H9 (cell line): ENCODE results near the gene SCAND1. TPM values are rescaled to one million over a fixed set of nuclear protein-coding genes. Genes with fewer than 3 reads are reported as not detected.

Experiments
- DNase-seq: peaks from one replicate; pipeline ENCODE4 v3.0.0-alpha.2; 2017
- H2AFZ ChIP-seq: one replicate; pipeline ENCODE4 v1.6.1; 2013; ENCODE audit warnings: mild to moderate bottlenecking, low read length, control low read depth, moderate library complexity
- H2AK5ac ChIP-seq: 2 replicates; pipeline ENCODE4 v1.6.1; 2013; ENCODE audit warnings: low read length, control low read depth, mixed read lengths; ENCODE audit not compliant: insufficient read length
- H2BK120ac ChIP-seq: one replicate; pipeline ENCODE4 v1.6.1; 2013; ENCODE audit warnings: low read depth, mild to moderate bottlenecking, low read length, control low read depth, inconsistent platforms; ENCODE audit not compliant: poor library complexity, severe bottlenecking
- H2BK12ac ChIP-seq: 2 replicates; pipeline ENCODE4 v1.6.1; 2013; ENCODE audit warnings: low read length, control low read depth, mixed read lengths, low read depth; ENCODE audit not compliant: insufficient read length
- H2BK15ac ChIP-seq: 2 replicates; pipeline ENCODE4 v1.6.1; 2013; ENCODE audit warnings: low read depth, low read length, control low read depth
- H2BK20ac ChIP-seq: one replicate; pipeline ENCODE4 v1.6.1; 2013; ENCODE audit warnings: low read depth, mild to moderate bottlenecking, low read length, control low read depth, inconsistent platforms; ENCODE audit not compliant: poor library complexity, severe bottlenecking
- H2BK5ac ChIP-seq: 2 replicates; pipeline ENCODE4 v1.6.1; 2013; ENCODE audit warnings: low read length, control low read depth, mixed read lengths; ENCODE audit not compliant: insufficient read length
- H3K14ac ChIP-seq: 2 replicates; pipeline ENCODE4 v1.6.1; 2013; ENCODE audit warnings: low read length, control low read depth; ENCODE audit not compliant: insufficient read depth
- H3K18ac ChIP-seq: 2 replicates; pipeline ENCODE4 v1.6.1; 2013; ENCODE audit warnings: low read depth, mild to moderate bottlenecking, mixed read lengths, low read length, control low read depth; ENCODE audit not compliant: insufficient read length
- H3K23ac ChIP-seq: 2 replicates; pipeline ENCODE4 v1.6.1; 2013; ENCODE audit warnings: low read length, control low read depth, mixed read lengths, low read depth; ENCODE audit not compliant: insufficient read length
- H3K23me2 ChIP-seq: 2 replicates; pipeline ENCODE4 v1.6.1; 2013; ENCODE audit warnings: low read depth, mild to moderate bottlenecking, mixed read lengths, low read length, control low read depth; ENCODE audit not compliant: insufficient read length, poor library complexity, severe bottlenecking
- H3K27ac ChIP-seq: 2 replicates; pipeline ENCODE4 v1.5.1; 2013; ENCODE audit warnings: low read length, control low read depth, mixed read lengths, low read depth; ENCODE audit not compliant: insufficient read length
- H3K27me3 ChIP-seq: 2 replicates; pipeline ENCODE4 v1.6.1; 2013; ENCODE audit warnings: low read length, control low read depth, inconsistent platforms; ENCODE audit not compliant: insufficient read depth
- H3K4ac ChIP-seq: 2 replicates; pipeline ENCODE4 v1.6.1; 2013; ENCODE audit warnings: low read depth, mild to moderate bottlenecking, control low read depth, inconsistent platforms, low read length, moderate library complexity
- H3K4me1 ChIP-seq: 2 replicates; pipeline ENCODE4 v1.6.1; 2013; ENCODE audit warnings: low read length, control low read depth, inconsistent platforms; ENCODE audit not compliant: insufficient read depth
- H3K4me2 ChIP-seq: 2 replicates; pipeline ENCODE4 v1.6.1; 2013; ENCODE audit warnings: low read length, control low read depth, mixed read lengths; ENCODE audit not compliant: insufficient read length, insufficient read depth
- H3K56ac ChIP-seq: 2 replicates; pipeline ENCODE4 v1.6.1; 2013; ENCODE audit warnings: low read depth, mild to moderate bottlenecking, mixed read lengths, low read length, control low read depth; ENCODE audit not compliant: insufficient read length
- H3K79me1 ChIP-seq: 2 replicates; pipeline ENCODE4 v1.6.1; 2013; ENCODE audit warnings: low read depth, mild to moderate bottlenecking, moderate library complexity, low read length, control low read depth, inconsistent platforms; ENCODE audit not compliant: insufficient read depth, poor library complexity, severe bottlenecking
- H3K79me2 ChIP-seq: 2 replicates; pipeline ENCODE4 v1.6.1; 2013; ENCODE audit warnings: low read length, control low read depth, inconsistent platforms; ENCODE audit not compliant: insufficient read depth
- H3K9ac ChIP-seq: 2 replicates; pipeline ENCODE4 v1.6.1; 2013; ENCODE audit warnings: low read length, control low read depth, mixed read lengths; ENCODE audit not compliant: insufficient read length; ENCODE audit errors: extremely low read depth
- H3K9me3 ChIP-seq: one replicate; pipeline ENCODE4 v1.6.1; 2013; ENCODE audit warnings: low read depth, low read length, inconsistent platforms; ENCODE audit not compliant: control insufficient read depth
- H3T11ph ChIP-seq: one replicate; pipeline ENCODE4 v1.6.1; 2013; ENCODE audit warnings: mild to moderate bottlenecking, low read length, control low read depth, inconsistent platforms
- H4K20me1 ChIP-seq: one replicate; pipeline ENCODE4 v1.6.1; 2013; ENCODE audit not compliant: control insufficient read depth, insufficient read length, insufficient read depth
- H4K5ac ChIP-seq: 2 replicates; pipeline ENCODE4 v1.6.1; 2013; ENCODE audit warnings: low read depth, mild to moderate bottlenecking, mixed read lengths, low read length, control low read depth; ENCODE audit not compliant: insufficient read length
- H4K8ac ChIP-seq: replicated peaks from 2 replicates; pipeline ENCODE4 v1.6.1; 2013; ENCODE audit warnings: low read length, control low read depth, mixed read lengths, low read depth; ENCODE audit not compliant: insufficient read length
- H4K91ac ChIP-seq: 2 replicates; pipeline ENCODE4 v1.6.1; 2013; ENCODE audit warnings: low read depth, mild to moderate bottlenecking, moderate library complexity, mixed read lengths, low read length, control low read depth; ENCODE audit not compliant: insufficient read length
- H3K27ac Mint-ChIP-seq, 3 experiments: 2 replicates in 2 of 3; 3 replicates in 1 of 3; pipeline ENCODE4 v1.8.0; 2020 to 2021; ENCODE audit warnings: mixed read lengths in 3 of 3, mild to moderate bottlenecking in 1 of 3, moderate library complexity in 1 of 3
- H3K27me3 Mint-ChIP-seq: 2 replicates; pipeline ENCODE4 v1.8.0; 2021; ENCODE audit warnings: low read depth, mild to moderate bottlenecking, moderate library complexity, mixed read lengths
- H3K36me3 Mint-ChIP-seq, 3 experiments: 2 replicates in 2 of 3; 3 replicates in 1 of 3; pipeline ENCODE4 v1.8.0; 2020 to 2021; ENCODE audit warnings: low read depth in 3 of 3, mixed read lengths in 3 of 3; ENCODE audit not compliant: insufficient read depth in 1 of 3
- H3K4me1 Mint-ChIP-seq, 2 experiments: 2 replicates each; pipeline ENCODE4 v1.8.0; 2020; ENCODE audit warnings: mixed read lengths in 2 of 2
- H3K4me3 Mint-ChIP-seq, 2 experiments: 2 replicates in 1 of 2; 3 replicates in 1 of 2; pipeline ENCODE4 v1.8.0; 2020 to 2021; ENCODE audit warnings: mild to moderate bottlenecking in 2 of 2, mixed read lengths in 2 of 2, moderate library complexity in 1 of 2
- H3K9me3 Mint-ChIP-seq, 2 experiments: 2 replicates in 1 of 2; 3 replicates in 1 of 2; pipeline ENCODE4 v1.8.0; 2020; ENCODE audit warnings: mild to moderate bottlenecking in 2 of 2, mixed read lengths in 2 of 2, moderate library complexity in 1 of 2
- CTCF ChIP-seq: fragments of 200-600 bp; sonication (generic); conservative IDR thresholded peaks from 3 replicates; pipeline ENCODE4 v1.8.0; 2021; ENCODE audit warnings: antibody characterized with exemption, mild to moderate bottlenecking
- WGBS: extraction: QIAGEN DNeasy Blood & Tissue Kit; methylation state at CpG from one replicate; pipeline ENCODE4 v1.1.7; 2013; ENCODE audit warnings: missing lambda C conversion rate, low lambda C conversion rate, mixed read lengths; ENCODE audit not compliant: insufficient read length; ENCODE audit errors: extremely low coverage; 5-methylcytosine and 5-hydroxymethylcytosine counted together
- total RNA-seq: library from RNA; stranded (reverse); gene quantifications from 2 replicates; pipeline ENCODE4 v1.2.1, GENCODE V29; 2021

Gene SCAND1
- total RNA-seq, 1 experiment from 2014 or later: 59.1 TPM

DNA sequence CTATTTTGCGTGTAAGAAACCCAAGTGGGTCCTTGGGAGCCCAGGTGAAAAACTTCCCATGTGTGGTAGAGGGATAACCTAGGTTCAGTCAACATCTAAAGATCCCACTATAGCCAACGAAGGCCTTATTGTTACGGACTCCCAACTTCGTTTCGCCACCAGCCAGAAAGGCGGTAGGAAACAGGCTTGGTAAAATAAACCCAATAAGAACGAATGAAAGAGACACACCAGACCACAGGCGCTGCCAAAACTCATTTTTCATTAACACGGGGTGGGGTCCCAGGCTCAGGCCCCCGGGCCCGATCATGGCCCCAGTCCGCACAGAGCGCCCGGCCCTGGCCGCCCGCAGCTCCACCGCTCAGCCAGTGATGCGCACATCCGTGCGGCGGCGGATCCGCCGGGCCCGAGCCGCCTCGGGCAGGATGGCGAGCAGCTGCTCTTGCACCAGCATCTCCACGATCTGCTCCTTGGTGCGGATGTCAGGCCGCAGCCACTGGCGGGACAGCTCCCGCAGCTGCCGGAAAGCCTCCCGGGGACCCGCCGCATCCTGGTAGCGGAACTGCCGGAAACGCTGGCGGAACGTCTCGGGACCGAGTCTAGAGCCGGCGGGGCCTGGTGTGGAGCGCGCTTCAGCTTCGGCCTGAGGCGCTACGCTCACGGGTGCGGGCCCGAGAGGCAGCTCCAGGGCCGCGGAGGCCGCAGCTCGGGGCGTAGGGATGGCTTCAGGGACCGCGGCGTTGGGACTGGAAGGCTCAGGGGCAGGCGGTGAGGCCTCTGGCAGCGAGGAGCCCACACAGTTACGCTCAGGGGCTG is 709 bp downstream of the SCAND1 start:
- Histone ChIP-seq H4K91ac (peak overlapping the region; percentile 50), H3K4me1 (no peaks in the 10 kb centered on the region), H2AFZ (no peak overlapping the region), H2BK120ac (no peak overlapping the region), H3K27me3 (0 out of 2 replicates have a peak, but pooled peaks cover 1% of the 10 kb centered on the region), H3K79me1 (no peaks in the 10 kb centered on the region), H3T11ph (no peak overlapping the region), H2BK12ac (no peak overlapping the region), H3K23ac (no peak overlapping the region), H4K5ac (peak overlapping the region; percentile 33), H3K56ac (no peak overlapping the region), H4K20me1 (no peaks in the 10 kb centered on the region), H3K79me2 (0 out of 2 replicates have a peak, but pooled peaks cover 2% of the 10 kb centered on the region), H2AK5ac (no peak overlapping the region), H3K4ac (peak overlapping the region; percentile 65), H3K18ac (peak overlapping the region; percentile 88), H3K9ac (peak overlapping the region; percentile 93), H3K14ac (peak overlapping the region; percentile 94), H3K4me2 (peak overlapping the region; percentile 90), H3K23me2 (peaks cover 12% of the 10 kb centered on the region), H4K8ac (no peak overlapping the region), H3K27ac (peak overlapping the region; percentile 83), H2BK20ac (no peak overlapping the region), H3K9me3 (no peaks in the 10 kb centered on the region), H2BK5ac (peak overlapping the region; percentile 15), H2BK15ac (no peak overlapping the region)
- H3K9me3 Mint-ChIP-seq: no peaks in the 10 kb centered on the region
- no peak for TF ChIP-seq CTCF
- H3K36me3 Mint-ChIP-seq: peaks cover 0 to 3% (median under 1%) of the 10 kb centered on the region in 3 experiments; a peak in 2 of 7 replicates
- peak overlapping the region; percentile 90 to 98 for H3K4me3 Mint-ChIP-seq
- DNase-seq: peak; percentile 36
- H3K27me3 Mint-ChIP-seq: no peaks in the 10 kb centered on the region; the same call in 1 of the 2 replicates
- WGBS: no CpG with 5 or more reads among the region's 65 CpGs
- H3K27ac Mint-ChIP-seq: peak overlapping the region; percentile 97 to 99 (median 99)
- H3K4me1 Mint-ChIP-seq: peaks cover 9% of the 10 kb centered on the region in 2 experiments
